Activated CD8-positive, alpha-beta memory T cell treated with anti-CD3 and anti-CD28 coated beads for 4 hours (primary cell): ENCODE results near the gene METTL25.

ENCODE experiments used
- DNase-seq, 2 donors: peaks; one replicate each; pipeline ENCODE4 v3.0.0-alpha.2; 2020; ENCODE audit warnings: low read depth in 2 of 2

METTL25 gene

GRCh38 chr12:82470906-82471512 is 112.7 kb downstream of the METTL25 start:
- no peak for DNase-seq

GRCh38 chr12:82473111-82473754 is 114.9 kb downstream of the METTL25 start:
- no peak for DNase-seq

GRCh38 chr12:82474181-82474797 is 116.0 kb downstream of the METTL25 start:
- no peak for DNase-seq

- DNase-seq = no peak
Observed at GRCh38 chr12:82474798-82475184, 116.5 kb downstream of the METTL25 start.

- DNase-seq = no peak
Observed at GRCh38 chr12:82475211-82475610, 116.9 kb downstream of the METTL25 start.

GRCh38 chr12:82476511-82476910 is 118.2 kb downstream of the METTL25 start:
- no peak for DNase-seq

GRCh38 chr12:82479511-82479910 is 121.2 kb downstream of the METTL25 start:
- DNase-seq = no peak

GRCh38 chr12:82480606-82481005 is 122.3 kb downstream of the METTL25 start:
- no peak for DNase-seq

- DNase-seq = no peak
Observed at GRCh38 chr12:82481954-82482353, 123.6 kb downstream of the METTL25 start.

- DNase-seq = no peak
Observed at GRCh38 chr12:82486524-82487235, 128.4 kb downstream of the METTL25 start.

GRCh38 chr12:82504409-82504808 is 146.1 kb downstream of the METTL25 start:
- no peak for DNase-seq

- no peak for DNase-seq
Observed at GRCh38 chr12:82505150-82505549, 146.8 kb downstream of the METTL25 start.

GRCh38 chr12:82507686-82508085 is 149.4 kb downstream of the METTL25 start:
- no peak for DNase-seq

GRCh38 chr12:82510386-82510785 is 152.1 kb downstream of the METTL25 start:
- DNase-seq = no peak

GRCh38 chr12:82514880-82515279 is 156.6 kb downstream of the METTL25 start:
- no peak for DNase-seq

GRCh38 chr12:82515652-82516051 is 157.3 kb downstream of the METTL25 start:
- DNase-seq = no peak

- DNase-seq = no peak
Observed at GRCh38 chr12:82517027-82517426, 158.7 kb downstream of the METTL25 start.

GRCh38 chr12:82517808-82518207 is 159.5 kb downstream of the METTL25 start:
- DNase-seq = no peak

GRCh38 chr12:82519510-82519909 is 161.2 kb downstream of the METTL25 start:
- DNase-seq = no peak

- DNase-seq = no peak
Observed at GRCh38 chr12:82522285-82522684, 164.0 kb downstream of the METTL25 start.

- DNase-seq = no peak
Observed at GRCh38 chr12:82522762-82523161, 164.4 kb downstream of the METTL25 start.

- DNase-seq = no peak
Observed at GRCh38 chr12:82523996-82524395, 165.7 kb downstream of the METTL25 start.

GRCh38 chr12:82524641-82525040 is 166.3 kb downstream of the METTL25 start:
- DNase-seq = no peak
